GM13977 (cell line): Measurements from ENCODE around the gene JAKMIP1.
A peak's percentile ranks its signal among the peaks of the same experiment; 100 is the strongest.

ENCODE experiments used
- DNase-seq: peaks from one replicate; pipeline ENCODE4 v3.0.0; 2012; ENCODE audit warnings: low spot score
- CTCF ChIP-seq: IDR thresholded peaks from 2 replicates; pipeline ENCODE4 v1.5.1; 2012; ENCODE audit warnings: mild to moderate bottlenecking, control low read depth; ENCODE audit not compliant: insufficient read depth; ENCODE audit errors: extremely low read depth, missing control alignments
- in situ Hi-C: fragments of 300-500 bp; cut with MboI; formaldehyde crosslinking; loops from one replicate; pipeline ENCODE4 v1.12.0; 2022; ENCODE audit warnings: low sequenced_read_pairs, low pct_unique_long_range_greater_than_20kb, mixed read lengths, inconsistent platforms; ENCODE audit not compliant: unreplicated experiment

Gene JAKMIP1

GRCh38 chr4:5982156-5982973 lies 218.0 kb downstream of the JAKMIP1 start:
- no peak for DNase-seq
- no peak for TF ChIP-seq CTCF
- in situ Hi-C loops, result no loop called here

DNA sequence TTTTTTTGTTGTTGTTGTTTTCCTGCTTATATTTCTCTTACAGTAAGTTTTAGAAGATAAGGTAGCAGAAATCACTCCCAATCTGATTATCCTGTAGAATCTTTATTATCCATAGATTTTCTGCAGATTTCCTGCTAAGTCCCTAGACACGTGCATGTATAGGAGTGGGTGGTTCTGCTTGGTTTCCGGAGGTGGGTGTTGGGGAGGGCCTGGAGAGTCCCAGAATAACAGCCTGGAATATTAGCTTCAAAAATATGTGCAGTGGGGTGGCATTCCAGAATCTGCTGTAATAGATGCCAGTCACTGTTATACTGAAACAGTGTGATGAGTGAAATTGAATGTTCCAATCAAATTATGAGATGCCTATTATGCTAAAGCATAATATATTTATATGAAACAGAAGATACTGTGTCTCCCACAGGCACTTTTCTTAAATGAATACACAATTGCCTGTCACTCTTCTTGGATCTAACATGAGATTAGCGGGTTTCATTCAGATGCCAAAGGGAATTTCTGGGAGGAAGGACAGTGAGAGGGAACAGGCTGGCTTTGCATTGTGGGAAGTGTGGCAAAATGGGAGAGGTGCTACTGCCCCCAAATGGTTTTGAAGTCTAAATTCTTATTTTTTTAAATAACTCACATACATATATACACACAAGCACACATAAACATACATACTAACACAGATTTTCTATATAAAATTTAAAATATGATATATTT lies 219.8 kb downstream of the JAKMIP1 start:
- TF ChIP-seq CTCF, result no peak
- in situ Hi-C loops, result no loop called here
- no peak for DNase-seq

DNA sequence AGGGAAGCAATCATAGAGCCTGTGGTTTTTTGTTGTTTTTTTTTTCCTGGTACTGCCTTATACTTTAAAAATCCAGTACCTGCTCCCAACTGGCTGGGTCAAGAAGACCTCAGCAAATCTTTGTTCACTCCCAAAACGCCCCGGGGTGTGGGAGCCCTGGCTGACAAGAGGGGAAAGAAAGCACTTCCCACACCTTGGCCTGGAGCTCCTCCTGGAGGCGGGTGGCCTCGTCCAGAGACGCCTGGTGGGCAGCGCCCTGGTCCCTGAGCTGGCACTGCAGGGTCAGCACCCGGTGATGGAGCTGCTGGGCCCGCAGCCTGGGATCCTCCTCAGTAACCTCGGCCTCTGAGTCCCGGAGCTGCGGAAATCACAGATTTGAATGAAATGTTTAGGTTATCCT lies 220.4 kb downstream of the JAKMIP1 start:
- DNase-seq, result no peak
- in situ Hi-C loops, result no loop called here
- peak; percentile 16 for TF ChIP-seq CTCF

GRCh38 chr4:5976921-5977320 lies 223.4 kb downstream of the JAKMIP1 start:
- no peak for DNase-seq
- no peak for TF ChIP-seq CTCF
- in situ Hi-C loops, result no loop called here

DNA sequence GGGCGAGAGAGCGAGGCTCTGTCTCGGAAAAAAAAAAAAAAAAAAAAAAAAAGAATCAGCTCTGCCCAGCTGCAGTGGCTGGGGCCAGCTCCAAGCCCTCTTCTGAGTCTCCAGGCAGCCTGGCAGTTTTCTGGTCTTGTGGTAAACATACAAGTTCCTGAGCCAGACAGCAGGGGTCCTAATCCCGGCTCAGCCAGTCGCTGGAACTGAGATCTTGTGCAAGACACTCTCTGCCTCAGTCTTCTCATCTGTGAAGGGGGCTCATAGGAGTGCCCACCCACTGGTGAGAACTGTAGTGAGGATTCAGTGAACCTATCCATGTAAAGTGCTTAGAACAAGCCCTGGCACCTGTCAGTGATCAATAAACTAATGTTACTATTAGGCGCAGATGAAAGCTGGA lies 223.9 kb downstream of the JAKMIP1 start:
- no peak for TF ChIP-seq CTCF
- in situ Hi-C loops, result no loop called here
- no peak for DNase-seq
